Mucosa of rectum (tissue), 2 donors: ENCODE data around the gene MUC2.

Source experiments
- H3K27ac ChIP-seq, 2 donors: one replicate each; pipeline ENCODE4 v1.7.0; 2013; ENCODE audit warnings: inconsistent platforms in 2 of 2, low read depth in 2 of 2, low read length in 2 of 2
- H3K27me3 ChIP-seq, 2 donors: one replicate each; pipeline ENCODE4 v1.7.0; 2013; ENCODE audit warnings: low read length in 2 of 2; ENCODE audit not compliant: control insufficient read depth in 2 of 2, insufficient read depth in 2 of 2
- H3K36me3 ChIP-seq, 2 donors: one replicate each; pipeline ENCODE4 v1.7.0; 2013; ENCODE audit warnings: low read length in 2 of 2; ENCODE audit not compliant: control insufficient read depth in 2 of 2, insufficient read depth in 2 of 2
- H3K4me1 ChIP-seq, 2 donors: one replicate each; pipeline ENCODE4 v1.7.0; 2013; ENCODE audit warnings: low read length in 2 of 2, mild to moderate bottlenecking in 1 of 2; ENCODE audit not compliant: control insufficient read depth in 2 of 2, insufficient read depth in 2 of 2
- H3K4me3 ChIP-seq, 2 donors: one replicate each; pipeline ENCODE4 v1.7.0; 2013; ENCODE audit warnings: low read length in 2 of 2
- H3K9ac ChIP-seq, 2 donors: one replicate each; pipeline ENCODE4 v1.7.0; 2013; ENCODE audit warnings: low read length in 2 of 2, low read depth in 1 of 2, mild to moderate bottlenecking in 1 of 2
- H3K9me3 ChIP-seq, 2 donors: one replicate each; pipeline ENCODE4 v1.7.0; 2013; ENCODE audit warnings: low read length in 2 of 2; ENCODE audit not compliant: control insufficient read depth in 2 of 2
- donor health status: healthy.
- donor health status: Normal muscosa, but diverticular disease.

The MUC2 gene

DNA sequence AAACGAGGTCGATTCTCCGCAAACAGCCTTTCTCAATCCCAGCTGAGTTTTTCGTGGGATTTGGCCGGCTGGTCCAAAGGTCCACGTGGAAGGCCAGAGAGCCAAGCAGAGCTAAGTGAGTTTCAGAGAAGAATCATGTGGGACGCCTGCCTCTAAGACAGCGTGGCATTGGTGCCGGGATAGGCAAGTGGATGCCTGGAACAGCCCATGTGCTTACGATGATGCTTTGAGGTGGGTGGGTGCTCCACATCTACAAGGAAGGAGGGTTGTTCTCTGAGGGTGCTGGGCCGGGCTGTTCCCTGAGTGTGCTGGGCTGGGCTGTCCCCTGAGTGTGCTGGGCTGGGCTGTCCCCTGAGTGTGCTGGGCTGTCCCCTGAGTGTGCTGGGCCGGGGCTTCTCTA lies 41.4 kb downstream of the MUC2 start:
- Histone ChIP-seq H3K27me3 (no peaks in the 10 kb centered on the region), H3K4me1 (no peaks in the 10 kb centered on the region), H3K27ac (no peak overlapping the region), H3K9me3 (no peaks in the 10 kb centered on the region), H3K9ac (no peak overlapping the region), H3K36me3 (no peaks in the 10 kb centered on the region), H3K4me3 (no peak overlapping the region)

DNA sequence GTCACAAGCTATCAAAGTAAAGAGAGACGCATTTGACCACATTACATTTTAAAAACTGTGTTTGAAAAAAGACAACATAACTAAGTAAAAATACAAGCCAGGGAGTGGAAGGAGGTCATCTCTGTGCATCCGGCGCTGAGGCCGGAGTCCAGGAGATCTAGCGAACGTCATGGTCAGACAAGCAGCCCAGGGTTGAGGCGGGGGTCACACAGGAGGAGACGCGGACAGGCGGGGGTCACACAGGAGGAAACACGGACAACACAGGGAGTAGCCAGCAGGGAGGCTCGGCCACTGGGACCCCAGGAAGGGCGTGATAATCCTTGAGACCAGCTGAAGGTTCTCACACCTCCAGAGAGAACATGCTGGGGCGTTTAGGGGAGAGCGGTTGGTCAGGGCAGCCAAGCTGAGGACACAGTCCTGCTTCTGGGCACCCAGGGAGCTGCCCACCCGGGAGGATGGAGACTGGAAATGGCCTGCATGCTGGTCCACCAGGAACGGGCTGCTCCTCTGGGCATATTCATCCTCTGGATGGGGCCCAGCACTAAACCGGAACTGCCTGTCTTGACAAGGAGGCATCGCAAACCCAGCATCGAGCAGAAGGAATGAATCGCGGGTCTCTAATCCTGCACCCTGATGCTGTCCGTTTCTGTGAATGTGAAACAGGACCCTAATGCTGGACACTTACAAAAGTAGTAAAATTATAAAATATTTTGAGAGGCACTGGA lies 42.2 kb downstream of the MUC2 start:
- Histone ChIP-seq H3K4me1 (no peaks in the 10 kb centered on the region), H3K9ac (no peak overlapping the region), H3K36me3 (no peaks in the 10 kb centered on the region)

DNA sequence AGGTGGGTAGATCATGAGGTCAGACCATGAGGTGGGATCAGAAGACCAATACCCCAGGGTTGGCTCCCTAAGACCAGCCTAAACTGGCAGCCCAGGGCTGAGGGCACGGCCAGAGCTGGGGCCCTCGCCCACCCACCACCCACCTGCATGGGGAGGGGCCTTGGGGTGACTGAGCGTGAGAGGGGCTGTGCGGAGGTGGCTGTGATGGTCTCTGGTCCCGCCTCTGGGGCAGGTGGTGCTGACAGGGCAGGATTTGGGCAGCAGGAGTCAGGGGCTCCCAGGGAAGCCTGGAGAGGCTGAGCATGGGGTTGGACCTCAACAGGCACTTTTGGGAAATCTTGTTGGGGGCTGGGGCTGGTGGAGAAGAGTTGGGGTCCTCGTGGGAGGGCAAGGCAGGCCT lies 43.3 kb downstream of the MUC2 start:
- Histone ChIP-seq H3K9ac (no peak overlapping the region), H3K9me3 (no peaks in the 10 kb centered on the region), H3K4me3 (no peak overlapping the region), H3K27ac (no peak overlapping the region), H3K36me3 (no peaks in the 10 kb centered on the region), H3K27me3 (no peaks in the 10 kb centered on the region), H3K4me1 (no peaks in the 10 kb centered on the region)

More for the DNA sequence above, 42.2 kb downstream of the MUC2 start:
- H3K9me3 ChIP-seq, result no peaks in the 10 kb centered on the region
- no peak overlapping the region for H3K4me3 ChIP-seq
- H3K27ac ChIP-seq, result no peak overlapping the region
- no peaks in the 10 kb centered on the region for H3K27me3 ChIP-seq

DNA sequence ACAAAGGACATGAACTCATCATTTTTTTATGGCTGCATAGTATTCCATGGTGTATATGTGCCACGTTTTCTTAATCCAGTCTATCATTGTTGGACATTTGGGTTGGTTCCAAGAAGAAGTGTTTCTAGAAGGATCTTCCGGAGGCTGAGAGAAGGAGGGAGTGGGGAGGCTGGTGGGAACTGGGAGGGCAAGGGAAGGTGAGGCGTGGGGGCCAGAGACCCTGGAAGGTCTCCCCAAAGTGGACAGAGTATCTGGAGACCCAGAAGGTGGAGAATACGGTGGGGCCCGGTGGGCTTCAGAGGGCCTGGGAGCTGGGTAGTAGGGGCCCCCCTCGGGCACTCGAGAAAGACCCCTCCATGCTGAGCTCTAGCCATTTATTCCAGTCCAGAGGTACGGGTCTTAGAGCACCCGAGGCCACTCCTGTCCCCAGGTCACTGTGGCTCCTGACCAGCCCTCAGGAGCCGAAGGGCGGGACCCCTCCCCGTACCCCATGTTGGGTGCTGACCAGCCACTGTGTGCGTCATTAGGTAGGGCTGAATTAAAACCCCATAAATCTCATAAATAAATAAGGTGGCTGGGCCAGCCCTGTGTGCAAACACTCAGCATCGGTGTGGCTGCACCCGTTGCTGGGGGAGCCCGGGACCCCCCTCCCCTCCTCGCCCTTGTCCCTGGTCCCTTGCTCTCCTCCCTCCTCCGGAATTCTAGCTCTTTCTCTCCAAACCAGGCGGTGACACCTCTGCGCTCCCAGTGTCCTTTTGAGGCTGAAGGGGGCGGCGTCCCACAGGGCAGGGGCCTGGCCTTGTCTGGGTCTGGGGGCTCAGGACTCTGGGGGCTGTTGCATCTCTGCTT lies 44.3 kb downstream of the MUC2 start:
- Histone ChIP-seq H3K9me3 (no peaks in the 10 kb centered on the region), H3K36me3 (no peaks in the 10 kb centered on the region), H3K4me1 (no peaks in the 10 kb centered on the region), H3K9ac (no peak overlapping the region), H3K27me3 (no peaks in the 10 kb centered on the region), H3K4me3 (no peak overlapping the region), H3K27ac (no peak overlapping the region)

DNA sequence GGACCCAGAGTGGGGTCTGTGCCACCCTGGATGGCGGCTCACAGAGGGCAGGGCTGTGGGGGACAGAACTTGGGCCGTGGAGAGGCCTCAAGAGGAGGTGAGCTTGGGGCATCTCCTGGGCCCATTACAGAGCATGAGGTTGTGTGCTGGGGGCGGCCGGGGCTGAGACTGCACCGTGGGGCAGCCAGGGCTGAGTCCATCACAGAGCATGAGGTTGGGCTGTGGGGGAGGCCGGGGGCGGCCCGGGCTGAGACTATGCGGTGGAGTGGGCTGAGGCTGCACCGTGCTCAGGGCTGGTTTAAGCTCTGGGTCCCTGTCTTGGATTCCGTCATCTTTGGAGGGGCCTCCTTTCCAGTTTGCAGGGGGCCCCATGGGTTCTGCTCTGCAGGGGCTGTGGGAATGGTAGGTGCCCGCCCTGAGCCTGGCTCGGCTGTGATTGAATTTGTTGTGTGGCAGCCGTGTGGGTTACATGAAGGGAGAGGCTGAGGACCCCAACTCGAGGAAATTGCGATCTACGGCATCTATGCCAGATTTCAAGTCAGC lies 45.0 kb downstream of the MUC2 start:
- Histone ChIP-seq H3K36me3 (no peaks in the 10 kb centered on the region), H3K4me1 (no peaks in the 10 kb centered on the region), H3K9me3 (no peaks in the 10 kb centered on the region), H3K27me3 (no peaks in the 10 kb centered on the region), H3K9ac (no peak overlapping the region), H3K4me3 (no peak overlapping the region), H3K27ac (no peak overlapping the region)

DNA sequence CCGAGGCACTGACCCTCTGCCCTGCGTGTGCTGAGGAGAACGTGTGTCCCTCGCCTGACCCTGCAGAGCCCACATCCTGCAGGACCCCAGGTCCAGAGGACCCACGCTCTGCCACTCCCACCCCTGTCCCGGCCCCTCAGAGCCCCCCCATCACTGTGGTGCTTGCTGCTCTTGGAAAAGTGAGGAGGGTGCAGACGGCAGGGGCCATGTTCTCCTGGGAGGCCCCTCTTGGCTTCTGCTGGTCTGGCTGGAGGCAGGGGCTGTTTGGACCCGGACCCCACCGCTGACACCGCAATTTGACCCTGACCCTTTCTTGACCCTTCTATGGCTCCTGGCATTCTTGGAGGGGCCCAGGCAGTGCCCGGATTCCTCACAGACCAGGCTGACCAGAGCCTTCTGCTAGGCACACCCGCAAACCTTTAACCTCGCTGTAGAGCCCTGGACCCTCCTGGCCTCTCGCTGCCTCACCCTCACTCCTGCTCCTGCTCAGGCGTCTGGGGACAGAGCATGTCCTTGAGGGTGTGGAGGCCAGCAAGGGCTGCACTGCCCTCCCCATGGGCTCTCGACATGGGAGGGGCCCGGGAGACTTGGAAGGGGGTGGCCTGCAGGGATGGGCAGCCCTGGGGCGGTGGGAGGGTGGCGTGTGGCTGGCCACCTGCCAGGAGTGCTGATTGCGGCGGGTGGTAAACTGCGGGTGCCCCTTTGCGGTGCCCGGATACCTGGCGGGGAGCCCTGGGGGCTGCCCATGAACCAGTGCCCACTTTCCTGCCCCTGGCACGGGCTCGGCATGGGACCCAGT lies 46.1 kb downstream of the MUC2 start:
- H3K4me3 ChIP-seq, result no peak overlapping the region
- no peak overlapping the region for H3K9ac ChIP-seq
- H3K4me1 ChIP-seq, result no peaks in the 10 kb centered on the region
- no peak overlapping the region for H3K27ac ChIP-seq
- H3K9me3 ChIP-seq, result no peaks in the 10 kb centered on the region
- no peaks in the 10 kb centered on the region for H3K36me3 ChIP-seq
- no peaks in the 10 kb centered on the region for H3K27me3 ChIP-seq

DNA sequence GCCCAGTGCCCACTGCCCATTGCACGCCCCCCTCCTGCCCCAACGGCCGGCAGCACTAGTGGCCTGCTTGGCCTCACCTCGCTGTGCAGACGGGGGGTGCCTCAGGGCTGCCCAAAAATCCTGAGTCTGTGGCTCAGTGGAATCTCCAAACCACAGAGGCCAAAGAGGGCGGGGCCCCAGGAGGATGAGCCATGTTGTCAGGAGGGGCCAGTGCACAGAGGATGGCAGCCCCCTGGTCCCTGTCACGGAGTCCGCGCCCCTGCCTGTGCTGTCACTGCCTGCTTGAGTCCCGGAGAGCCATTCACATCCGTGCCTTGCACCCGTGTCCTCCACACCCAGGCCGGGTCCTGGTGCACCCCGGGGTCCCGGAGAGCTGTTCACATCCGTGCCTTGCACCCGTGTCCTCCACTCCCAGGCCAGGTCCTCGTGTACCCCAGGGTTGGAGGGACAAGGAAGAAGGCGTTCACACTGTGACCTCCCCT lies 46.7 kb downstream of the MUC2 start:
- H3K27ac ChIP-seq, result no peak overlapping the region
- H3K27me3 ChIP-seq, result no peaks in the 10 kb centered on the region
- no peaks in the 10 kb centered on the region for H3K4me1 ChIP-seq
- H3K9me3 ChIP-seq, result no peaks in the 10 kb centered on the region
- H3K9ac ChIP-seq, result no peak overlapping the region
- H3K36me3 ChIP-seq, result no peaks in the 10 kb centered on the region
- H3K4me3 ChIP-seq, result no peak overlapping the region

DNA sequence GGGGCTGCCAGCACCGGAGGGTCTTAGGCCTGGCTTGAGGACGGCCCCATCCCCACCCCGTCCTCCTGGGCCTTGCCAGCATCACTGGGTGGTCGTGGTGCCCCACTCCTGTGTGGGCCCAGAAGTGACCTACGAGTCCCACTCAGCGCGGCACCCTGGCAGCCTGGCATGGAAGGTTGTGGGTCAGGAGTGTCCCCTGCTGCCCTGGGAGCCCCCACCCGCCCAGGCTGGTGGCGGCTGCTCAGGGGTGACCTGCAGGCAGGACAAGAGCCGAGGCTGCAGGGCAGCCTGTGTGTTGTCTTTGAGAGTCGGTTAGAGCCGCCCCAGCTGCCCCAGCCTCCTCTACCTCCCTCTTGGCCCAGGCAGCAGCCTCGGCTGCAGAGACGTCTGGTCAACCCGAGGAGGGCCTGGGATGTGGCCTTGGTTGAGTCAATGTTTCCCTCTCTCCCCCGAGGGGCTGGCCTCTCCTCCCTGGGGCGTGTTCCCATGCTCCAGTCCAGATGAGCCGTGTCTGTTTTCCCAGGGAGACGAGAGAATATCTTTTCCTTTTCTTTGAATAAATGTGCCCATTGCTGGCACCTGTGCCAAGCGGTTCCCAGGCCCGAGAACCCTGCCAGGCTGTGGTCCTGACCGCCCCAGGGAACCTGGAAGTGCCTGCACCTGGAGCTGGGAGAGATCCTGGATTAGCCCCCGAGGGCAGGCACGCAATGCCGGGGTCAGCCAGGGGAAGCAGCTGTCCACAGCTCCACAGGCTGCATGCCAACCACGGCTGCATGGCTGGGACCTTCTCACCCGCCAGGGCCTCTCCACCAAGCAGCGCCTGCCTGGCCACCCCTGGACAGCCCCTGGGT lies 47.4 kb downstream of the MUC2 start:
- Histone ChIP-seq H3K9me3 (no peaks in the 10 kb centered on the region), H3K27ac (no peak overlapping the region), H3K4me3 (no peak overlapping the region), H3K9ac (no peak overlapping the region), H3K27me3 (no peaks in the 10 kb centered on the region), H3K4me1 (no peaks in the 10 kb centered on the region), H3K36me3 (no peaks in the 10 kb centered on the region)

DNA sequence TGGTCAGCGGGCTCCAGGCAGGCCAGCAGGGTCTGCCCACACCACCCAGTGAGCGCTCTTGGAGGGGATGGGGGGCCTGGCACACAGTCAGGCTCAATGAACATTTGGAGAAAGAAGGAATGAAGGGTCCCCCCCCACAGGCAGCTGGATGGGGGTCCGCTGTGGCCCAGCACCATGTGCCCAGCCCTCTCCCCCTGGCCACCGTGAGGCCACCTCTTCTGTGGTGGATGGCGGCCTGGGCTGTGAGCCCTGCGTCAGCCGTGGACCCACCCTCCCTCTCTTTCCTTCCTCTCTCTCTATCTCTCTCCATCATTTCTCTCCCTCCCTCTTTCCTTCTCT lies 48.0 kb downstream of the MUC2 start:
- Histone ChIP-seq H3K27me3 (no peaks in the 10 kb centered on the region), H3K36me3 (no peaks in the 10 kb centered on the region), H3K9ac (no peak overlapping the region), H3K4me1 (no peaks in the 10 kb centered on the region), H3K9me3 (no peaks in the 10 kb centered on the region), H3K27ac (no peak overlapping the region), H3K4me3 (no peak overlapping the region)
